GM23248 (cell line): Measurements from ENCODE around the gene RABGAP1L.
"Not testable (repeated sequence)": the region's sequence is repeated elsewhere in the genome, so short reads cannot be mapped to it uniquely, and the experiment has no call there.

Source experiments
- EZH2 ChIP-seq: fragments of 200-600 bp; sonication (generic); IDR thresholded peaks from 2 replicates; pipeline ENCODE4 v1.6.1; 2018; ENCODE audit warnings: antibody characterized with exemption, mild to moderate bottlenecking; ENCODE audit not compliant: insufficient read depth, poor library complexity, severe bottlenecking
- EZH2phosphoT487 ChIP-seq: fragments of 200-600 bp; sonication (generic); IDR thresholded peaks from 2 replicates; pipeline ENCODE4 v1.6.1; 2018; ENCODE audit warnings: antibody characterized with exemption, moderate library complexity, mild to moderate bottlenecking, low read depth; ENCODE audit not compliant: insufficient read depth

DNA sequence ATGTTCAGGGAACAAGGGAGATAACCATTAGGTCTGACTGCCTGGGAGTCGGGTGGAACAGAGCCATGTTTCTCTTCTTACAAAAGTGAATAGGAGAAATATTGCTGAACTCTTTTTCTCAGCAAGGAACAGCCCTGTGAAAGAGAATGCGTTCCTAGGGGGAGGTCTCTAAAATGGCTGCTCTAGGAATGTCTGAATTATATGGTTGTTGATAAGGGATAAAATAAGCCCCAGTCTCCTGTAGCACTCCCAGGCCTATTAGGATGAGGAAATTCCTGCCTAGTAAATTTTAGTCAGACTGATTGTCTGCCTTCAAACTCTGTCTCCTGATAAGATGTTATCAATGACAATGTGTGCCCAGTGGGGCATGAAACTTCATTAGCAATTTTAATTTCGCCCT is 161.6 kb downstream of the RABGAP1L start:
- TF ChIP-seq EZH2phosphoT487, EZH2: not testable (repeated sequence)
